ENCODE measurements around the gene ZNF740. TPM values are rescaled to one million over a fixed set of nuclear protein-coding genes. Genes with fewer than 3 reads are reported as not detected.

Gene ZNF740
- total and polyA plus RNA-seq, 10 of the 15 experiments (the other 5 are each of a cell fraction or from before 2014, with no cell fraction given) = 1.4 to 33.6 (median 11.3) TPM

GRCh38 chr12:53159195-53159839 lies 21.2 kb upstream of the ZNF740 start (continued):
- TF ChIP-seq BCLAF1 (IDR thresholded peaks at IDR 0.05) (no peak), BACH1 (IDR thresholded peaks at IDR 0.05; ENCODE audit: borderline replicate concordance) (no peak)

- RAD21 ChIA-PET (ENCODE audit: unreplicated experiment) = interaction anchor here (0.6 to 4.8 kb wide), 32 partner anchors 16 to 348 kb away, joined by 3 to 58 read pairs (median 6); partner anchors contain the start of genes AAAS, CSAD, ESPL1 and ITGB7
- Histone ChIP-seq H3K9me3 (replicated peaks; ENCODE audit: control insufficient read depth, insufficient read depth, low read length) (no peaks in the 10 kb centered on the region), H3K9ac (ENCODE audit: control insufficient read depth, insufficient read depth, low read length) (no peak overlapping the region), H3K27me3 (replicated peaks in 1 of 2; ENCODE audit: control insufficient read depth in 2 of 2, insufficient read depth in 2 of 2, low read length in 1 of 2) (no peaks in the 10 kb centered on the region), H3K79me2 (ENCODE audit: control insufficient read depth, insufficient read depth, low read length) (no peaks in the 10 kb centered on the region), H3K4me3 (no peak overlapping the region), H2AFZ (ENCODE audit: control insufficient read depth, low read depth, low read length) (no peak overlapping the region), H3K4me1 (ENCODE audit: control insufficient read depth, insufficient read depth, low read length) (no peaks in the 10 kb centered on the region; the same call in 1 of the 2 replicates), H4K20me1 (ENCODE audit: control insufficient read depth, insufficient read depth) (no peaks in the 10 kb centered on the region), H3K4me2 (ENCODE audit: control insufficient read depth, insufficient read depth) (no peak overlapping the region), H3K27ac (ENCODE audit: control insufficient read depth, insufficient read depth) (no peak overlapping the region), H3K36me3 (ENCODE audit: control insufficient read depth in 2 of 2, insufficient read depth in 2 of 2, low read length in 1 of 2) (no peaks in the 10 kb centered on the region)
- ATAC-seq (no peak), DNase-seq (ENCODE audit: low read depth, low spot score) (no peak), FAIRE-seq (no peak)
- intact Hi-C loops (cut with micrococcal nuclease; ENCODE audit: unreplicated experiment) (loop anchor here (1.0 to 5.0 kb wide), 7 partner anchors 21 to 185 kb away; partner anchors contain the start of genes AAAS, CSAD, ITGB7 and ZNF740), in situ Hi-C loops (cut with MboI) (loop anchor here (5.0 kb wide), 1 partner anchor 127 kb away; no protein-coding TSS in a partner anchor)
- no TSS peak for BruUV-seq (replicated peaks)
- POLR2A ChIA-PET = interaction anchor here (0.7 to 3.4 kb wide), 6 partner anchors 20 to 127 kb away, joined by 3 to 26 read pairs (median 4); partner anchors contain the start of genes CSAD and ZNF740
- CTCF ChIA-PET = interaction anchor here (0.5 to 8.3 kb wide), 45 partner anchors 11 to 226 kb away, joined by 3 to 188 read pairs (median 5); partner anchors contain the start of genes AAAS, CSAD, ESPL1 and ITGB7
- WGBS (ENCODE audit: insufficient coverage, insufficient replicate concordance, low lambda C conversion rate, missing lambda C conversion rate) = 82% methylated on average over 15 of the region's 16 CpGs
- SMC1A ChIA-PET (ENCODE audit: uncharacterized antibody, unreplicated experiment) = interaction anchor here (0.6 to 5.5 kb wide), 38 partner anchors 16 to 1293 kb away, joined by 3 to 62 read pairs (median 5); partner anchors contain the start of genes AAAS, CSAD, ITGB7 and MYG1
- no peak for TF ChIP-seq SMARCA5 (IDR thresholded peaks at IDR 0.05)
- no peak for TF ChIP-seq ESRRA (IDR thresholded peaks at IDR 0.05; ENCODE audit: low read length)
- no peak for TF ChIP-seq CUX1 (IDR thresholded peaks at IDR 0.05; ENCODE audit: insufficient replicate concordance, low read depth, low read length)
- TF ChIP-seq CREM (IDR thresholded peaks at IDR 0.05; ENCODE audit: low read depth) = no peak
- no peak for TF ChIP-seq RFX5 (IDR thresholded peaks at IDR 0.05; ENCODE audit: low read depth, low read length)
- TF ChIP-seq PBX3 (IDR thresholded peaks at IDR 0.05; ENCODE audit: insufficient replicate concordance, low read depth, low read length) = no peak
These were observed 20.5 kb upstream of the ZNF740 start for GRCh38 chr12:53160000-53160399.

Measured in GM12878 (cell line).